HepG2 (cell line): ENCODE data around the gene TCAP. TPM values are rescaled to one million over a fixed set of nuclear protein-coding genes. Genes with fewer than 3 reads are reported as not detected.

Experiments used
- FLYWCH1 ChIP-seq: sonication (generic); formaldehyde crosslinking; IDR thresholded peaks from 2 replicates; pipeline ENCODE4 v1.8.1; 2023; ENCODE audit warnings: mild to moderate bottlenecking, missing genetic modification reagents
- HMGXB3 ChIP-seq: sonication (generic); formaldehyde crosslinking; IDR thresholded peaks from 2 replicates; pipeline ENCODE4 v1.4.0; 2020; ENCODE audit warnings: missing genetic modification reagents, borderline replicate concordance
- HNF1A ChIP-seq, 2 experiments: sonication (generic) in 1 of 2; formaldehyde crosslinking in 1 of 2; IDR thresholded peaks; 2 replicates each; pipeline versions ENCODE4 v1.4.0 to v1.6.1; 2016 to 2020; ENCODE audit warnings: borderline replicate concordance in 1 of 2, low read depth in 1 of 2, mild to moderate bottlenecking in 1 of 2, missing genetic modification reagents in 1 of 2
- KAT8 ChIP-seq: IDR thresholded peaks from 2 replicates; pipeline ENCODE4 v1.6.1; 2016; ENCODE audit warnings: missing genetic modification reagents, missing compliant biosample characterization
- RXRA ChIP-seq: sonication (generic); formaldehyde crosslinking; IDR thresholded peaks from 2 replicates; pipeline ENCODE4 v1.5.1; 2020; ENCODE audit warnings: missing genetic modification reagents
- TEF ChIP-seq: sonication (generic); formaldehyde crosslinking; IDR thresholded peaks from 2 replicates; pipeline ENCODE4 v1.5.0; 2020; ENCODE audit warnings: missing genetic modification reagents
- ZBTB49 ChIP-seq: sonication (generic); formaldehyde crosslinking; IDR thresholded peaks from 2 replicates; pipeline ENCODE4 v1.4.0; 2020; ENCODE audit warnings: missing genetic modification reagents, borderline replicate concordance
- ZIK1 ChIP-seq: sonication (generic); formaldehyde crosslinking; IDR thresholded peaks from 2 replicates; pipeline ENCODE4 v1.5.0; 2020; ENCODE audit warnings: mild to moderate bottlenecking, low read depth, missing genetic modification reagents, borderline replicate concordance
- ZNF800 ChIP-seq: sonication (generic); formaldehyde crosslinking; IDR thresholded peaks from 2 replicates; pipeline ENCODE4 v1.4.0; 2020; ENCODE audit warnings: missing genetic modification reagents
- polyA plus RNA-seq, 8 experiments: library from polyadenylated mRNA; depleted of rRNA in 3 of 8; stranded (reverse) in 7 of 8; unstranded in 1 of 8; fragments of >200 nt; fragmentation: Illumina TruSeq in 4 of 8; extraction: Trizol in 4 of 8; gene quantifications; 2 replicates each; pipeline versions ENCODE4 v1.2.1 to v1.2.3, GENCODE V29; 2011 to 2016; ENCODE audit warnings: low read depth in 4 of 8, missing spikeins in 1 of 8, mixed read lengths in 1 of 8; ENCODE audit not compliant: insufficient read depth in 1 of 8
- total RNA-seq, 5 experiments: library from RNA; depleted of rRNA; stranded (reverse); fragments of >200 nt; fragmentation: Illumina TruSeq; extraction: Trizol; gene quantifications; 2 replicates each; pipeline ENCODE4 v1.2.3, GENCODE V29; 2016; ENCODE audit warnings: low read depth in 1 of 5

Gene TCAP
- total and polyA plus RNA-seq, 2 of the 13 experiments (the other 11 are each of a cell fraction or from before 2014, with no cell fraction given), result 0.24 to 0.65 TPM

GRCh38 chr17:39667945-39668924 lies 3.1 kb downstream of the TCAP start, which contains the start of gene PNMT (continued):
- no peak for TF ChIP-seq HNF1A (IDR thresholded peaks at IDR 0.05; ENCODE audit: low read depth)
- TF ChIP-seq HNF1A (CRISPR knock-in tag; IDR thresholded peaks at IDR 0.05; ENCODE audit: borderline replicate concordance), result no peak
- no peak for TF ChIP-seq FLYWCH1
- TF ChIP-seq ZIK1 (CRISPR knock-in tag), result peak; percentile 51; the same call in 1 of the 2 replicates
- 0 out of 2 replicates have a peak, but pooled peaks have one; percentile 59 for TF ChIP-seq ZBTB49 (CRISPR knock-in tag)
- peak; percentile 93; the same call in 1 of the 2 replicates for TF ChIP-seq ZNF800 (CRISPR knock-in tag)
- no peak for TF ChIP-seq TEF
- peak; percentile 73 for TF ChIP-seq RXRA (CRISPR knock-in tag)
- TF ChIP-seq KAT8 (CRISPR knock-in tag), result peak; percentile 55; the same call in 1 of the 2 replicates
- TF ChIP-seq HMGXB3 (CRISPR knock-in tag), result peak; percentile 57; the same call in 1 of the 2 replicates
